SK-N-MC (cell line): ENCODE measurements around the gene MRPL49.

Experiments
- DNase-seq: peaks from one replicate; pipeline ENCODE4 v3.0.0-alpha.2; 2011; ENCODE audit warnings: low read depth, low spot score
- H3K27ac ChIP-seq: fragments of 200-600 bp; sonication (generic); 2 replicates; pipeline ENCODE4 v1.5.1; 2016; ENCODE audit warnings: mixed run types
- H3K36me3 ChIP-seq: fragments of 200-600 bp; sonication (generic); 2 replicates; pipeline ENCODE4 v1.6.1; 2017; ENCODE audit warnings: antibody characterized with exemption, low read length, mixed read lengths; ENCODE audit not compliant: insufficient read depth
- H3K4me3 ChIP-seq: fragments of 200-600 bp; sonication (generic); 2 replicates; pipeline ENCODE4 v1.5.1; 2016
- H3K9ac ChIP-seq: fragments of 200-600 bp; sonication (generic); 2 replicates; pipeline ENCODE4 v1.8.0; 2017; ENCODE audit warnings: mixed run types, mixed read lengths; ENCODE audit not compliant: insufficient read length
- H3K9me3 ChIP-seq: fragments of 200-600 bp; sonication (generic); 2 replicates; pipeline ENCODE4 v1.6.1; 2017; ENCODE audit warnings: low read depth, mild to moderate bottlenecking, antibody characterized with exemption, low read length, moderate library complexity, mixed read lengths
- EZH2 ChIP-seq: fragments of 200-600 bp; sonication (generic); IDR thresholded peaks from one replicate; pipeline ENCODE4 v1.6.1; 2017; ENCODE audit warnings: antibody characterized with exemption
- FOXP2 ChIP-seq: optimal IDR thresholded peaks from 2 replicates; pipeline ENCODE3; 2011; ENCODE audit warnings: mild to moderate bottlenecking, moderate library complexity; ENCODE audit not compliant: insufficient read depth; ENCODE audit errors: extremely low read length, control extremely low read depth
- POLR2AphosphoS5 ChIP-seq: IDR thresholded peaks from 2 replicates; pipeline ENCODE4 v1.6.1; 2012; ENCODE audit warnings: mild to moderate bottlenecking, low read depth, low read length, borderline replicate concordance

Gene MRPL49

DNA sequence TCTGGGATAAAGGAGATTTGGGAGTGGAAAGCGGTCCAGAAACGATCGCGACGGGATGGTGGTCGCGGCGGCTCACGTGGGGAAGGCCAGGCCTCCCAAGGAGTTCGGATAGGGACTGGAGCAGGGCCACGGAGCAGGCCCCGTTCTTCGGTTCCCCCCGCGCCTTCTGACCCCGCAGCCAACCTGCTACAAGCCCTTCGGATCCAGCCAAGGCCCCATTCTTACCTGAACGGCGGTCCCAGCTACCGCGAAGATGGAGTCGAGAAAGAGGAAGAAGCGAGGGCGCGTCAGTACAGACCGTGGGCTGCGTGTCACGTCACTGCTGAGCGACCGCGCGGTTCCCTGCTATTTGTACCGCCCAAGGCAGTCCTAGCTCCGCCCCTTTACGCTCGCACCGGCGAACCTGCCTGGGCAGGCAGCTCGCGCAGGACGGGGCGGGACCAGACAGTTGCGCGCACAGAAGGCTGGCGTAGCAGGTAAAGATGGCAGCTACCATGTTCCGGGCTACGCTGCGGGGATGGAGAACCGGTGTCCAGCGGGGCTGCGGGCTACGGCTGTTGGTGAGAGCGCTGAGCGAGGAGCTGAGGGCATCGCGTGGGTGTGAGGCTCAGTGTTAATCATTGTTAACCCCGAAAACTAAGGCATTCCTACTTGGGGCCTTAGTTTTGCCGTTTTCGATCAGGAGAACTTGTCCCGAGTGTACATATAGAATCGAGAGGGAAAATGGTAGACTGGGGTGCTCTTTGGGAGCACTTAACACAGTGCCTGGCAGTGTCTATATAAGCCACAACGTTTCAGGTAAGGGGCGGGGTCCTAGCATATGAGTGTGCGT is at the start of gene MRPL49, which contains the start of gene FAU:
Gene MRPL49, plus strand, starts transcription at position 457 of the 832 bp plus-strand sequence. Its CDS starts 26 bp downstream, at position 483.
Gene FAU, minus strand, starts transcription at position 270 of the 832 bp plus-strand sequence. CDS start 321 bp downstream, outside the sequence.
- Histone ChIP-seq H3K27ac (peak within 1 kb of the TSS; percentile 73; the same call in 1 of the 2 replicates), H3K9ac (peak within 1 kb of the TSS; percentile 98), H3K9me3 (no peaks in the 10 kb centered on the region), H3K36me3 (peaks cover 53% of the 10 kb centered on the region), H3K4me3 (peak within 1 kb of the TSS; percentile 78)
- DNase-seq, result peak; percentile 73
- TF ChIP-seq FOXP2 (peak; percentile 87), POLR2AphosphoS5 (peak; percentile 98), EZH2 (no peak)

DNA sequence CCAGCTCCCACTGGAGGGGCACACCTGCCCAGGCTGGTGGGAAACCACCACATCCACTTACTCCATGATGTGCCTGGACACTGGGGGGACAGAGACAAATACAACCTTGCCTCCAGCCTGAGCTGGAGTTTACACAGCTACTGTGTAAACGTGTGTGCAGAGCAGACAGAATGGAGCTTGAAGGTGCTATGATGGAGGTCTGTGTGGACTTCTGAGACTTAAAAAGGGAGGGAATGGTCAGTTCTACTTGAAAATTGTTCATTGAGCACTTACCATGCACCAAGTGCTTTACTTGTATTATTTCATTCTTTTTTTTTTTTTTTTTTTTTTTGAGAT is 49.5 kb upstream of the MRPL49 start:
- TF ChIP-seq FOXP2 (no peak), EZH2 (no peak), POLR2AphosphoS5 (no peak)
- no peak for DNase-seq
- Histone ChIP-seq H3K9me3 (no peaks in the 10 kb centered on the region), H3K9ac (no peak overlapping the region), H3K4me3 (no peak overlapping the region), H3K27ac (no peak overlapping the region), H3K36me3 (peaks cover 4% of the 10 kb centered on the region; the same call in 1 of the 2 replicates)

DNA sequence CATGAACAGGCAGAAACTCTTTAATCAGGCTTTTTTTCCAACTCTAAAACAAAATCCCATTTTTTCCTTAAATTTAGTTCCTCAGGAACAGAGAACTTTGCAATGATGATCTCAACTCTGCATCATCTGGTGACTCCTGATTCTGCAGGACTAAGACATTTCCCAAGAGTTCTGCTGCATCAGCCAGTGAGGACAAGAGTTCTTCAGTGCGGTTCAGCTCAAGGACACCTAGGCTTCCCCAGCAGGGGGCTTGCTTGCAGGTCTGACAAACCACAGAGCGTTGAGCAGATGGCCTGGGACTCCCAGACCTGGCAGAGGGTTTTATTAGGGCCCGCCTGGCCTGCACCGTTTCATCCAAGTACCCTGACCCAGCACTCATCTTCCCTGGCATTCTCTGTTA is 44.7 kb upstream of the MRPL49 start:
- Histone ChIP-seq H3K4me3 (no peak overlapping the region), H3K9me3 (no peaks in the 10 kb centered on the region), H3K27ac (no peak overlapping the region), H3K9ac (no peak overlapping the region), H3K36me3 (peaks cover 44% of the 10 kb centered on the region)
- no peak for DNase-seq
- TF ChIP-seq FOXP2, result no peak
- TF ChIP-seq POLR2AphosphoS5, result no peak
- no peak for TF ChIP-seq EZH2

DNA sequence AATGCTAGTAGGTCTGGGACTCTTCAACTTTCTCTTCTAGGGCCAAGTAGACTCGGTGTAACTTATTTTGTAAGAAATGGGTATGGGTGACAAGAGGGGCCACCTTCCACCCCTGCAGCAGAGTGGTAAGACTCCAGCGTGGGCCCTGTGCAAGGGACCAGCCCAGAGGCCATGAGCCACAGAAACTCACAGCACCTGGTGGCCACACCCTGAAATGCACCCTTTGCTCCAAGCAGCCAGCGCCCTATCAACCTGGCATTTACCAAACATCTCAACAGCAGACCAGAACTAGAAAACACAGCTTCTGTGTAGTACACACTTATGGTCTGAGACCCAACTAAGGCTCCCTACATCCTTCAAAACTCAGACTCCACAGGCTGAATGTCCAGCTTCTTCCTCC is 44.0 kb upstream of the MRPL49 start:
- no peak overlapping the region for H3K27ac ChIP-seq

DNA sequence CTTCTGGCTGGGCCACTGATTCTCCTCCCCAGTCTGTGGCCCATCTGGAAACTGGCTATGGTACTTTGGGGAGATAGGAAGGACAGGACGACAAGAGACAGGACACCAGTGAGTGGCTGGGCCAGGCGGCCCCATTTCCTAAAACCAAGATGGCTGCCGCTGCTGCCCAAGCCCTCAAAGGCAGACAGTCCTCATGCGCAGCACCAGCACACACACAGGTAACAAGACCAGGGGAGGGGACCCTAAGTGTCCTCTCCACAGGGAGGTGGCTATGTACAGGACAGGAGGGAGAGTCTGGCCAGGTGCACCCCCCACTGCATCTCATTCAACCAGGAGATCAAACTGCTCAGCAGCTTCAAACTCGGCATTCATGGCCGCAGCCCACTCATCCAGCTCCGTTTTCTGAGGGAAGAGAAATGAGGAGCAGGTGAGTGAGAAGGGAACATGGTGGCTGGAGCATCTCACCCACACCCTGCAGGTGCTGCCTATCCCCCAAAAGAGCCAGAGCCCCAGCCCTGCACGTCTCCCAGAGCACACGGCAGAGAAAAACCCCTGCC is 43.3 kb upstream of the MRPL49 start:
- Histone ChIP-seq H3K4me3 (no peak overlapping the region), H3K9ac (no peak overlapping the region), H3K36me3 (peaks cover 44% of the 10 kb centered on the region), H3K9me3 (no peaks in the 10 kb centered on the region), H3K27ac (no peak overlapping the region)
- no peak for DNase-seq
- TF ChIP-seq POLR2AphosphoS5 (no peak), FOXP2 (no peak), EZH2 (no peak)

More for the DNA sequence above, 44.0 kb upstream of the MRPL49 start:
- H3K9me3 ChIP-seq, result no peaks in the 10 kb centered on the region
- no peak for DNase-seq
- no peak overlapping the region for H3K9ac ChIP-seq
- H3K4me3 ChIP-seq, result no peak overlapping the region
- H3K36me3 ChIP-seq, result peaks cover 44% of the 10 kb centered on the region
- TF ChIP-seq FOXP2 (no peak), POLR2AphosphoS5 (no peak), EZH2 (no peak)

DNA sequence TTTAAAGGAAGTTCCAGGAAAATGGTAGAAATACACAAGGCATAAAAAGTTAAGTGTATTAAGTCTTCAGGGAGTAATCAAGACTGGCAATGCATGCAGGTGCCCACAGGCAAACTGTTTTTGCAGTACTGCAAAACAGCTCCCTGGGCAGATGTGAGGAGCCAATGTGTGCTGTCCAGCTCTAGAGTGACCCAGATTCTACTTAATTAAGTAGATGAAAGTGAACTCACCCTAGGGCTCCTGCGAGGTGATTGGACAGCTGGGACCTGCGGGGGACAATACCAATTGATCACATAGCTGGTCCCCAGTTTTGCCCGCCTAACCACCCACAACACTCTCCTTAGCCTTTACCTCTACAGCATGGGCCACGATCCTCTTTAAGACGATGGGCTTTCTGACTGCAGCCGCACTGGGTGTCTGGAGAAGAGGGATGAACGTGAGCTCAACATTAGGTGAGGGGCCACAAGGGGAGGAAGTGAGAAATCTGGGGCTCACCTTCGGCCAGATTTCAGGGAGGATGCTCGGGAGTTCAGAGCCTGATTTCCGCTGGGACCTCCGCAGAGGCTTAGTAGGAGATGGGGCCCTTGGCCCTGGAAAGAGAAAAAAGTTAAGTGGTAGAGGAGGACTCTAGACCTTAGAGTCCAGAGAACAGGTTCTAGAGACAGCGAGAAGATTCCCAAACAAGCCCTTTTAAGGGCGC is 38.8 kb upstream of the MRPL49 start:
- Histone ChIP-seq H3K36me3 (peaks cover 34% of the 10 kb centered on the region), H3K9me3 (no peaks in the 10 kb centered on the region), H3K9ac (peak overlapping the region; percentile 89), H3K4me3 (peak overlapping the region; percentile 84), H3K27ac (peak overlapping the region; percentile 85)
- TF ChIP-seq FOXP2 (no peak), POLR2AphosphoS5 (no peak), EZH2 (no peak)
- no peak for DNase-seq

DNA sequence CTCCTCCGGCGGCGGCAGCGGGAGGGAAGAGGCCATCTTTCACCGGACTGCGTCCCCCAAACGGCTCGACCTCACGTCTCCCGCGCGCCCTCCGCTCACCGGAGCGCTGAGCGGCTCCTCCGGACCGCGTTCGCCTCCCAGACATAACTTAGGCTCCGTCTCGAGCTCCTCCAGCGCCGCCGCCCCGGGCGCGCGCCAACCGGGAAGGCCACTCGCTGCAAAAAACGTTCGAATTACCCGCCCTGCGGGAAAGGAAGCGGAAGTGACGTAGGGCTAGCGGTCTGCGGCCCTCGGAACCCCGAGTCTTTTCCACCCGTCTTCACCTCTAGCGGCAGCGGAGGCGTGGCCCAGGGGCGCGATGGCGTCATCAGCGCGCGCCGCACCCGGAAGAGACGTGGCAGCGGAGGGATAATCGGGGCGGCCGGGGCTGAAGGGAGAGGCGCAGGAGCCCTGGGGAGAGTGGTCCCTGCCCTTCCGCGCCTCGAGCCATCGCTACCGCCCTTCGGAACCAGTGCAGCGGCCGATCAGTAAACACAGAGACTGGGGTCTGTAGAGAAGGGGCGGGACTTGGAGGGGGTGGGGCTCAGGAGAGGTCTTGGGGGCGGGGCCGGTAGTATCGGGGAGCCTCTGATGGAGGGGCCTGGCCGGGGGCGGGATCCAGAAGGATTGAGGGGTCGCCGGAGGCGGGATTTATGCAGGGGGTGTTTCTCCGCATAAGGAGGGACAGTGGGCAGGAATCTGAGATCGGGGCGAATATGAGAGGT is 38.1 kb upstream of the MRPL49 start, which contains the start of the genes CDCA5 and ZFPL1:
Gene CDCA5, minus strand, starts transcription at position 207 of the 764 bp plus-strand sequence. Its CDS starts 62 bp downstream, at position 145.
Gene ZFPL1, plus strand, starts transcription at position 389 of the 764 bp plus-strand sequence. CDS start 477 bp downstream, outside the sequence.
- Histone ChIP-seq H3K9ac (peak within 1 kb of the TSS; percentile 89), H3K9me3 (no peaks in the 10 kb centered on the region), H3K27ac (peak within 1 kb of the TSS; percentile 85), H3K36me3 (peaks cover 26% of the 10 kb centered on the region), H3K4me3 (peak within 1 kb of the TSS; percentile 84)
- TF ChIP-seq FOXP2, result no peak
- TF ChIP-seq POLR2AphosphoS5, result peak; percentile 83; the same call in 1 of the 2 replicates
- peak; percentile 70 for DNase-seq
